ENCODE results near the gene NSUN6.

The NSUN6 gene

GRCh38 chr10:18554479-18554878 is 96.9 kb downstream of the NSUN6 start:
- peaks cover 0 to 14% of the 10 kb centered on the region in 2 donors for H3K9me3 ChIP-seq (ENCODE audit: control insufficient read depth in 1 of 2, low read length in 2 of 2)
- H3K36me3 ChIP-seq (ENCODE audit: control insufficient read depth in 1 of 2, insufficient read depth in 2 of 2, low read length in 2 of 2) = peaks cover 6 to 48% of the 10 kb centered on the region in 2 donors
- H3K4me3 ChIP-seq (ENCODE audit: low read depth in 1 of 2, low read length in 2 of 2) = no peak overlapping the region
- H3K4me1 ChIP-seq (ENCODE audit: control insufficient read depth in 1 of 2, insufficient read depth in 2 of 2, low read length in 2 of 2) = no peaks in the 10 kb centered on the region
- H3K27me3 ChIP-seq (ENCODE audit: low read depth, low read length) = no peaks in the 10 kb centered on the region
- no peak overlapping the region for H3K27ac ChIP-seq (ENCODE audit: low read length)

- Histone ChIP-seq H3K4me1 (ENCODE audit: control insufficient read depth in 1 of 2, insufficient read depth in 2 of 2, low read length in 2 of 2) (no peaks in the 10 kb centered on the region), H3K4me3 (ENCODE audit: low read depth in 1 of 2, low read length in 2 of 2) (no peak overlapping the region), H3K36me3 (ENCODE audit: control insufficient read depth in 1 of 2, insufficient read depth in 2 of 2, low read length in 2 of 2) (peaks cover 7 to 43% of the 10 kb centered on the region in 2 donors)
Observed at GRCh38 chr10:18551473-18551872, 99.9 kb downstream of the NSUN6 start.

GRCh38 chr10:18549105-18549504 is 102.3 kb downstream of the NSUN6 start:
- Histone ChIP-seq H3K4me1 (ENCODE audit: control insufficient read depth in 1 of 2, insufficient read depth in 2 of 2, low read length in 2 of 2) (no peaks in the 10 kb centered on the region), H3K9me3 (ENCODE audit: control insufficient read depth in 1 of 2, low read length in 2 of 2) (no peaks in the 10 kb centered on the region), H3K27me3 (ENCODE audit: low read depth, low read length) (no peaks in the 10 kb centered on the region), H3K27ac (ENCODE audit: low read length) (no peak overlapping the region), H3K36me3 (ENCODE audit: control insufficient read depth in 1 of 2, insufficient read depth in 2 of 2, low read length in 2 of 2) (peaks cover 3 to 20% of the 10 kb centered on the region in 2 donors), H3K4me3 (ENCODE audit: low read depth in 1 of 2, low read length in 2 of 2) (no peak overlapping the region)

More at GRCh38 chr10:18551473-18551872, 99.9 kb downstream of the NSUN6 start:
- H3K27ac ChIP-seq (ENCODE audit: low read length) = no peak overlapping the region
- H3K27me3 ChIP-seq (ENCODE audit: low read depth, low read length) = no peaks in the 10 kb centered on the region
- peaks cover 0 to 5% of the 10 kb centered on the region in 2 donors for H3K9me3 ChIP-seq (ENCODE audit: control insufficient read depth in 1 of 2, low read length in 2 of 2)

GRCh38 chr10:18545621-18546305 is 105.6 kb downstream of the NSUN6 start:
- Histone ChIP-seq H3K27ac (ENCODE audit: low read length) (no peak overlapping the region), H3K27me3 (ENCODE audit: low read depth, low read length) (no peaks in the 10 kb centered on the region), H3K36me3 (ENCODE audit: control insufficient read depth in 1 of 2, insufficient read depth in 2 of 2, low read length in 2 of 2) (peaks cover 10 to 19% of the 10 kb centered on the region in 2 donors), H3K4me3 (ENCODE audit: low read depth in 1 of 2, low read length in 2 of 2) (no peak overlapping the region), H3K4me1 (ENCODE audit: control insufficient read depth in 1 of 2, insufficient read depth in 2 of 2, low read length in 2 of 2) (peaks cover 0 to 12% of the 10 kb centered on the region in 2 donors), H3K9me3 (ENCODE audit: control insufficient read depth in 1 of 2, low read length in 2 of 2) (no peaks in the 10 kb centered on the region)

- Histone ChIP-seq H3K27ac (ENCODE audit: low read length) (no peak overlapping the region), H3K9me3 (ENCODE audit: control insufficient read depth in 1 of 2, low read length in 2 of 2) (no peaks in the 10 kb centered on the region), H3K4me3 (ENCODE audit: low read depth in 1 of 2, low read length in 2 of 2) (no peak overlapping the region), H3K4me1 (ENCODE audit: control insufficient read depth in 1 of 2, insufficient read depth in 2 of 2, low read length in 2 of 2) (peaks cover 0 to 12% of the 10 kb centered on the region in 2 donors), H3K27me3 (ENCODE audit: low read depth, low read length) (no peaks in the 10 kb centered on the region), H3K36me3 (ENCODE audit: control insufficient read depth in 1 of 2, insufficient read depth in 2 of 2, low read length in 2 of 2) (peaks cover 22 to 38% of the 10 kb centered on the region in 2 donors)
Observed at GRCh38 chr10:18542832-18543231, 108.6 kb downstream of the NSUN6 start.

- Histone ChIP-seq H3K4me1 (ENCODE audit: control insufficient read depth in 1 of 2, insufficient read depth in 2 of 2, low read length in 2 of 2) (peaks cover 0 to 12% of the 10 kb centered on the region in 2 donors), H3K4me3 (ENCODE audit: low read depth in 1 of 2, low read length in 2 of 2) (no peak overlapping the region), H3K27ac (ENCODE audit: low read length) (no peak overlapping the region), H3K9me3 (ENCODE audit: control insufficient read depth in 1 of 2, low read length in 2 of 2) (no peaks in the 10 kb centered on the region), H3K27me3 (ENCODE audit: low read depth, low read length) (no peaks in the 10 kb centered on the region), H3K36me3 (ENCODE audit: control insufficient read depth in 1 of 2, insufficient read depth in 2 of 2, low read length in 2 of 2) (peaks cover 20 to 50% of the 10 kb centered on the region in 2 donors)
Observed at GRCh38 chr10:18540195-18540594, 111.2 kb downstream of the NSUN6 start.

GRCh38 chr10:18539335-18539734 is 112.1 kb downstream of the NSUN6 start:
- no peaks in the 10 kb centered on the region for H3K9me3 ChIP-seq (ENCODE audit: control insufficient read depth in 1 of 2, low read length in 2 of 2)
- no peaks in the 10 kb centered on the region for H3K27me3 ChIP-seq (ENCODE audit: low read depth, low read length)
- peaks cover 0 to 12% of the 10 kb centered on the region in 2 donors for H3K4me1 ChIP-seq (ENCODE audit: control insufficient read depth in 1 of 2, insufficient read depth in 2 of 2, low read length in 2 of 2)
- peaks cover 20 to 50% of the 10 kb centered on the region in 2 donors for H3K36me3 ChIP-seq (ENCODE audit: control insufficient read depth in 1 of 2, insufficient read depth in 2 of 2, low read length in 2 of 2)
- H3K4me3 ChIP-seq (ENCODE audit: low read depth in 1 of 2, low read length in 2 of 2) = no peak overlapping the region
- no peak overlapping the region for H3K27ac ChIP-seq (ENCODE audit: low read length)

- Histone ChIP-seq H3K27ac (ENCODE audit: low read length) (no peak overlapping the region), H3K36me3 (ENCODE audit: control insufficient read depth in 1 of 2, insufficient read depth in 2 of 2, low read length in 2 of 2) (peaks cover under 1 to 26% of the 10 kb centered on the region in 2 donors)
Observed at GRCh38 chr10:18533896-18534295, 117.5 kb downstream of the NSUN6 start.

GRCh38 chr10:18532881-18533535 is 118.4 kb downstream of the NSUN6 start:
- Histone ChIP-seq H3K4me1 (ENCODE audit: control insufficient read depth in 1 of 2, insufficient read depth in 2 of 2, low read length in 2 of 2) (peaks cover 0 to 3% of the 10 kb centered on the region in 2 donors), H3K36me3 (ENCODE audit: control insufficient read depth in 1 of 2, insufficient read depth in 2 of 2, low read length in 2 of 2) (peaks cover 0 to 18% of the 10 kb centered on the region in 2 donors), H3K4me3 (ENCODE audit: low read depth in 1 of 2, low read length in 2 of 2) (no peak overlapping the region), H3K27ac (ENCODE audit: low read length) (no peak overlapping the region), H3K27me3 (ENCODE audit: low read depth, low read length) (no peaks in the 10 kb centered on the region), H3K9me3 (ENCODE audit: control insufficient read depth in 1 of 2, low read length in 2 of 2) (no peaks in the 10 kb centered on the region)

More at GRCh38 chr10:18533896-18534295, 117.5 kb downstream of the NSUN6 start:
- Histone ChIP-seq H3K27me3 (ENCODE audit: low read depth, low read length) (no peaks in the 10 kb centered on the region), H3K4me3 (ENCODE audit: low read depth in 1 of 2, low read length in 2 of 2) (no peak overlapping the region), H3K4me1 (ENCODE audit: control insufficient read depth in 1 of 2, insufficient read depth in 2 of 2, low read length in 2 of 2) (no peaks in the 10 kb centered on the region), H3K9me3 (ENCODE audit: control insufficient read depth in 1 of 2, low read length in 2 of 2) (no peaks in the 10 kb centered on the region)

GRCh38 chr10:18528292-18528691 is 123.1 kb downstream of the NSUN6 start:
- Histone ChIP-seq H3K4me3 (ENCODE audit: low read depth in 1 of 2, low read length in 2 of 2) (no peak overlapping the region), H3K4me1 (ENCODE audit: control insufficient read depth in 1 of 2, insufficient read depth in 2 of 2, low read length in 2 of 2) (peaks cover 0 to 17% of the 10 kb centered on the region in 2 donors), H3K36me3 (ENCODE audit: control insufficient read depth in 1 of 2, insufficient read depth in 2 of 2, low read length in 2 of 2) (peaks cover 4 to 5% of the 10 kb centered on the region in 2 donors), H3K27ac (ENCODE audit: low read length) (no peak overlapping the region), H3K27me3 (ENCODE audit: low read depth, low read length) (no peaks in the 10 kb centered on the region), H3K9me3 (ENCODE audit: control insufficient read depth in 1 of 2, low read length in 2 of 2) (no peaks in the 10 kb centered on the region)

- Histone ChIP-seq H3K27me3 (ENCODE audit: low read depth, low read length) (no peaks in the 10 kb centered on the region), H3K4me1 (ENCODE audit: control insufficient read depth in 1 of 2, insufficient read depth in 2 of 2, low read length in 2 of 2) (peaks cover 0 to 20% of the 10 kb centered on the region in 2 donors), H3K36me3 (ENCODE audit: control insufficient read depth in 1 of 2, insufficient read depth in 2 of 2, low read length in 2 of 2) (peaks cover 4 to 5% of the 10 kb centered on the region in 2 donors), H3K27ac (ENCODE audit: low read length) (no peak overlapping the region), H3K9me3 (ENCODE audit: control insufficient read depth in 1 of 2, low read length in 2 of 2) (no peaks in the 10 kb centered on the region), H3K4me3 (ENCODE audit: low read depth in 1 of 2, low read length in 2 of 2) (no peak overlapping the region)
Observed at GRCh38 chr10:18527687-18528086, 123.7 kb downstream of the NSUN6 start.
